ENCODE data around the gene FOXL3. TPM values are rescaled to one million over a fixed set of nuclear protein-coding genes. Genes with fewer than 3 reads are reported as not detected.

FOXL3 gene
- total and polyA plus RNA-seq, 2 donors (not counting 1 experiment from before 2014, with no cell fraction given), result not detected

DNA sequence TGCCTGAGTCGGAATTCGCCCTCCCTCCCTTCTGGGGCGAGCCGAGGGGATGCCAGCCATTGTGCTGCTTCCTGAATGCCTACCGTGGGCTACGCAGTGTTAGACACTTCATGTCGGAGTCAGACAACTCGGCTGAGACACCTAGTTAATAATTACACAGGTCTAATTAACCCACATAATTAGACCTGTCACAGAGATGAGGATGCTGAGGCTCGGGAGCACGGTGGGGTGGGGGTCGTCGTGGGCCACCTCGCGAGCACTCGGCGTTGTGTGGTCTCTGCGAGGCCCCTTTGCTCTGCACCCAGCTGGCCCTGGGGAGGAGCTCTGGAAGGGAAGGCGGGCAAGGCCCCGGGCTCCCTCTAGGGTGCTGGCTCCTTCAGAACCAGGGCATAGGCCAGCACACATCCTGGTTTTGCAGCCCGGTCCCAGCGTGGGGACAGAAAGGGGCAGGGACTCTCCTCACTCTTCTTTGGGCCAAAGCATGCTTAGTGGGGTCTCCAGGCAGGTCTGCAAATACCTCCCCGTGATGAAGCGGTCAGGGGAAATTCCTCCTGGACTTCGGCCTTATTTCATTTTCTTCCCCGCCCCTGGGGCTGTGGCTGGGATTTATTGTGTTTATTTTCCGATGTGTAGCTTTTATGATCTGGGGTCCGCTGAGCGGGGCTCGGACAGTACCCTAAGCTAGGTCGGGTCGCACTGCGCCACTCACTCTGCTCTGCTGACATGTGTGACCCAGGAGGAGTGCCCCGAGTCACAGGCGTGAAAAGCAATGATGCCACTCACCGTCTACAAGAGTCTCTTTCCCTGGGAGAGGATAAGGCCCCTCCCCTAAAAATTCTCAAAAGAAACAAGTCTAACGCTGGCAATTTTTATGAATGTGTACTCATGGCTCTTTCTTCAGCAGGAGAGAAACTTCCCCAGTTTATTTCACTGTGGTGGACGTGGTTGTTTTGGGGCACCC lies 4.9 kb upstream of the FOXL3 start:
- POLR2A ChIA-PET, result no interaction called here
- Histone ChIP-seq H3K79me2 (ENCODE audit: control insufficient read depth, insufficient read depth, low read length) (no peaks in the 10 kb centered on the region), H3K4me2 (replicated peaks; ENCODE audit: low read depth, low read length, poor library complexity, severe bottlenecking) (no peak overlapping the region), H3K36me3 (replicated peaks in 1 of 2; ENCODE audit: control extremely low read depth in 1 of 2, control insufficient read depth in 1 of 2, extremely low read depth in 1 of 2, insufficient read depth in 2 of 2, low read length in 1 of 2) (no peaks in the 10 kb centered on the region), H3K4me1 (ENCODE audit: control insufficient read depth in 2 of 2, insufficient read depth in 2 of 2, low read length in 2 of 2) (no peaks in the 10 kb centered on the region), H3K9me3 (ENCODE audit: control extremely low read depth in 1 of 3, control insufficient read depth in 2 of 3, insufficient read depth in 1 of 3, low read length in 2 of 3) (peaks cover 0 to 16% (median 0%) of the 10 kb centered on the region in 3 donors), H2AFZ (ENCODE audit: insufficient read depth, low read depth, low read length, poor library complexity, severe bottlenecking) (no peak overlapping the region), H3K9ac (ENCODE audit: low read length) (no peak overlapping the region), H3K4me3 (ENCODE audit: control extremely low read depth in 1 of 5, extremely low read depth in 1 of 5, insufficient read depth in 1 of 5, low read depth in 2 of 5, low read length in 4 of 5) (no peak overlapping the region), H4K20me1 (ENCODE audit: control insufficient read depth, insufficient read depth, low read length, poor library complexity, severe bottlenecking) (no peaks in the 10 kb centered on the region), H3K27me3 (replicated peaks in 1 of 4; ENCODE audit: control extremely low read depth in 1 of 4, control insufficient read depth in 3 of 4, insufficient read depth in 4 of 4, low read length in 3 of 4) (peaks cover 0 to 19% (median 2%) of the 10 kb centered on the region in 4 experiments), H3K27ac (ENCODE audit: low read length in 2 of 2) (no peak overlapping the region)
- no peak for ATAC-seq (ENCODE audit: low read depth)
- WGBS (ENCODE audit: insufficient coverage), result 85% methylated on average over 33 of the region's 37 CpGs
- CTCF ChIA-PET, result no interaction called here
- intact Hi-C loops (cut with micrococcal nuclease), result no loop called here
- Mint-ChIP-seq H3K4me1 (no peaks in the 10 kb centered on the region), H3K4me3 (no peak overlapping the region), H3K27ac (no peak overlapping the region), H3K9me3 (ENCODE audit: insufficient read depth) (no peaks in the 10 kb centered on the region), H3K27me3 (peaks cover 15% of the 10 kb centered on the region)
- DNase-seq, result no peak
- TF ChIP-seq CTCF (IDR thresholded peaks at IDR 0.05) (no peak), EZH2 (IDR thresholded peaks at IDR 0.05; ENCODE audit: borderline replicate concordance, insufficient read depth, low read depth, low read length, poor library complexity, severe bottlenecking) (no peak)

DNA sequence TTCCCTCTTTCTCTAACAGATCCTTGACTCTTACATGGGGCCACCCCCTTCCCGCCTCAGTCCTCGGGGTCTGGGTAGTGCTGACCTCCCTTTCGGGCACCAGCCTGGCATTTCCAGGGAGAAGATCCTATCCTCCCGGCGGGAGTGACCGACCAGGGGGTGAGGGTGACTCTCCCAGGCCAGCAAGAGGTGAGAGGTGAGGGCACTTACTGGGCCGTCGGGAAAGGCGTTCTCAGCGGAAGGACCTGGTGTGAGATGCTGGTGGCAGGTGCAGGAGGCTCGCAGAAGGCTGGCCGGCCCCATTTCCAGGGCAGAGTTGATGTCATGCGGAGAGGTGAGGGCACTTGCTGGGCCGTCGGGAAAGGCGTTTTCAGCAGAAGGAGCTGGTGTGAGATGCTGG lies 4.2 kb upstream of the FOXL3 start:
- Mint-ChIP-seq H3K27ac (no peak overlapping the region), H3K9me3 (ENCODE audit: insufficient read depth) (no peaks in the 10 kb centered on the region), H3K27me3 (peaks cover 15% of the 10 kb centered on the region), H3K4me3 (no peak overlapping the region), H3K4me1 (no peaks in the 10 kb centered on the region)
- WGBS (ENCODE audit: insufficient coverage), result 86% methylated on average over 16 of the region's 16 CpGs
- Histone ChIP-seq H3K9ac (ENCODE audit: low read length) (no peak overlapping the region), H3K27ac (ENCODE audit: low read length in 2 of 2) (no peak overlapping the region), H3K4me1 (ENCODE audit: control insufficient read depth in 2 of 2, insufficient read depth in 2 of 2, low read length in 2 of 2) (no peaks in the 10 kb centered on the region), H3K36me3 (replicated peaks in 1 of 2; ENCODE audit: control extremely low read depth in 1 of 2, control insufficient read depth in 1 of 2, extremely low read depth in 1 of 2, insufficient read depth in 2 of 2, low read length in 1 of 2) (no peaks in the 10 kb centered on the region), H3K79me2 (ENCODE audit: control insufficient read depth, insufficient read depth, low read length) (no peaks in the 10 kb centered on the region), H3K4me3 (ENCODE audit: control extremely low read depth in 1 of 5, extremely low read depth in 1 of 5, insufficient read depth in 1 of 5, low read depth in 2 of 5, low read length in 4 of 5) (no peak overlapping the region), H2AFZ (ENCODE audit: insufficient read depth, low read depth, low read length, poor library complexity, severe bottlenecking) (no peak overlapping the region), H4K20me1 (ENCODE audit: control insufficient read depth, insufficient read depth, low read length, poor library complexity, severe bottlenecking) (no peaks in the 10 kb centered on the region), H3K27me3 (replicated peaks in 1 of 4; ENCODE audit: control extremely low read depth in 1 of 4, control insufficient read depth in 3 of 4, insufficient read depth in 4 of 4, low read length in 3 of 4) (peaks cover 0 to 24% (median 2%) of the 10 kb centered on the region in 4 experiments), H3K9me3 (ENCODE audit: control extremely low read depth in 1 of 3, control insufficient read depth in 2 of 3, insufficient read depth in 1 of 3, low read length in 2 of 3) (peaks cover 0 to 12% (median 0%) of the 10 kb centered on the region in 3 donors), H3K4me2 (replicated peaks; ENCODE audit: low read depth, low read length, poor library complexity, severe bottlenecking) (no peak overlapping the region)
- ATAC-seq (ENCODE audit: low read depth) (no peak), DNase-seq (no peak)
- CTCF ChIA-PET, result no interaction called here
- intact Hi-C loops (cut with micrococcal nuclease), result no loop called here
- no peak for TF ChIP-seq CTCF (IDR thresholded peaks at IDR 0.05)
- TF ChIP-seq EZH2 (IDR thresholded peaks at IDR 0.05; ENCODE audit: borderline replicate concordance, insufficient read depth, low read depth, low read length, poor library complexity, severe bottlenecking), result no peak
- POLR2A ChIA-PET, result no interaction called here
